HG03565 (cell line): Measurements from ENCODE around the gene RBAK.
"Not testable (repeated sequence)": the region's sequence is repeated elsewhere in the genome, so short reads cannot be mapped to it uniquely, and the experiment has no call there.

ENCODE experiments used
- ATAC-seq: cut with Tn5 transposase; IDR thresholded peaks from one replicate; pipeline ENCODE4 v1.9.1; 2021; ENCODE audit warnings: mild to moderate bottlenecking, moderate library complexity; ENCODE audit not compliant: unreplicated experiment

RBAK gene

GRCh38 chr7:5045558-5046396, at the start of gene RBAK:
Gene RBAK, plus strand, starts transcription at chr7:5045860. Its CDS starts 2,217 bp downstream, at chr7:5048077.
- peak; percentile 98 for ATAC-seq

- ATAC-seq: no peak
These were observed 48.9 kb upstream of the RBAK start for GRCh38 chr7:4996696-4997222.

GRCh38 chr7:4998244-4998643, 47.4 kb upstream of the RBAK start:
- no peak for ATAC-seq

GRCh38 chr7:4998910-4999309, 46.8 kb upstream of the RBAK start:
- no peak for ATAC-seq

- ATAC-seq: no peak
These were observed 46.2 kb upstream of the RBAK start for GRCh38 chr7:4999369-4999950.

- ATAC-seq: no peak
These were observed 44.7 kb upstream of the RBAK start for GRCh38 chr7:5001003-5001402.

GRCh38 chr7:5001911-5002310, 43.7 kb upstream of the RBAK start:
- ATAC-seq: no peak

GRCh38 chr7:5005066-5005465, 40.6 kb upstream of the RBAK start:
- ATAC-seq: no peak

GRCh38 chr7:5012985-5013384, 32.7 kb upstream of the RBAK start:
- no peak for ATAC-seq

- ATAC-seq: not testable (repeated sequence)
These were observed 29.7 kb upstream of the RBAK start for GRCh38 chr7:5015936-5016335.

- ATAC-seq: not testable (repeated sequence)
These were observed 28.0 kb upstream of the RBAK start for GRCh38 chr7:5017626-5018025.

GRCh38 chr7:5020098-5020497, 25.6 kb upstream of the RBAK start:
- ATAC-seq: no peak

- not testable (repeated sequence) for ATAC-seq
These were observed 24.6 kb upstream of the RBAK start for GRCh38 chr7:5020976-5021550.

- not testable (repeated sequence) for ATAC-seq
These were observed 22.0 kb upstream of the RBAK start for GRCh38 chr7:5023626-5024025.

- ATAC-seq: not testable (repeated sequence)
These were observed 17.8 kb upstream of the RBAK start for GRCh38 chr7:5027796-5028410.

- not testable (repeated sequence) for ATAC-seq
These were observed 12.5 kb upstream of the RBAK start for GRCh38 chr7:5033186-5033585.

- ATAC-seq: no peak
These were observed 10.4 kb upstream of the RBAK start for GRCh38 chr7:5035276-5035675.

- ATAC-seq: no peak
These were observed 9.2 kb upstream of the RBAK start for GRCh38 chr7:5036446-5036845.

GRCh38 chr7:5041047-5041446, 4.6 kb upstream of the RBAK start:
- ATAC-seq: no peak

- ATAC-seq: no peak
These were observed 2.0 kb upstream of the RBAK start for GRCh38 chr7:5043661-5044060.

- not testable (repeated sequence) for ATAC-seq
These were observed 705 bp downstream of the RBAK start for GRCh38 chr7:5046397-5046732.
